Muscle of arm (tissue), 12 donors: ENCODE measurements around the gene POLRMT. TPM values are rescaled to one million over a fixed set of nuclear protein-coding genes. Genes with fewer than 3 reads are reported as not detected.
"Not testable (repeated sequence)": the region's sequence is repeated elsewhere in the genome, so short reads cannot be mapped to it uniquely, and the experiment has no call there.

Experiments used
- DNase-seq: peaks from one replicate; pipeline ENCODE4 v3.0.0-alpha.2; 2013
- polyA plus RNA-seq, 12 donors: library from polyadenylated mRNA; unstranded; fragments of 120-200 nt; gene quantifications; one replicate each; pipeline ENCODE4 v1.2.1, GENCODE V29; 2013; ENCODE audit not compliant: insufficient read length in 12 of 12

POLRMT gene
- polyA plus RNA-seq, 12 donors: 23.7 to 58.0 (median 29.2) TPM; not detected in 1

GRCh38 chr19:613732-614567, 19.4 kb downstream of the POLRMT start:
- no peak for DNase-seq

GRCh38 chr19:612941-613340, 20.4 kb downstream of the POLRMT start:
- DNase-seq: no peak

- DNase-seq: no peak
These were observed 21.9 kb downstream of the POLRMT start for GRCh38 chr19:611481-611868.

GRCh38 chr19:610801-611480, 22.4 kb downstream of the POLRMT start:
- peak; percentile 28 for DNase-seq

GRCh38 chr19:610071-610800, 23.1 kb downstream of the POLRMT start:
- DNase-seq: no peak

- DNase-seq: no peak
These were observed 24.4 kb downstream of the POLRMT start for GRCh38 chr19:609004-609346.

- DNase-seq: no peak
These were observed 25.0 kb downstream of the POLRMT start for GRCh38 chr19:608155-609003.

- no peak for DNase-seq
These were observed 25.8 kb downstream of the POLRMT start for GRCh38 chr19:607301-608154.

- DNase-seq: not testable (repeated sequence)
These were observed 28.0 kb downstream of the POLRMT start for GRCh38 chr19:605061-605971.

- DNase-seq: no peak
These were observed 29.0 kb downstream of the POLRMT start for GRCh38 chr19:604355-604754.

- DNase-seq: not testable (repeated sequence)
These were observed 29.6 kb downstream of the POLRMT start for GRCh38 chr19:603779-604178.

- DNase-seq: not testable (repeated sequence)
These were observed 30.1 kb downstream of the POLRMT start for GRCh38 chr19:603302-603639.

- DNase-seq: no peak
These were observed 30.7 kb downstream of the POLRMT start for GRCh38 chr19:602391-603301.

GRCh38 chr19:601790-602189, 31.5 kb downstream of the POLRMT start:
- DNase-seq: no peak

- DNase-seq: no peak
These were observed 32.0 kb downstream of the POLRMT start for GRCh38 chr19:601310-601709.

- DNase-seq: no peak
These were observed 35.7 kb downstream of the POLRMT start for GRCh38 chr19:597406-598315.

- DNase-seq: no peak
These were observed 37.1 kb downstream of the POLRMT start for GRCh38 chr19:596263-596655.
